SJCRH30 (cell line): ENCODE results near the gene BCL11B. TPM values are rescaled to one million over a fixed set of nuclear protein-coding genes. Genes with fewer than 3 reads are reported as not detected.

Experiments used
- DNase-seq, 2 experiments: peaks; one replicate each; pipeline ENCODE4 v3.0.0-alpha.2; 2015 to 2020
- H3K27ac ChIP-seq: fragments of 250-450 bp; sonication (Bioruptor Pico); 2 replicates; pipeline ENCODE4 v1.5.1; 2020; ENCODE audit warnings: mild to moderate bottlenecking, moderate library complexity
- H3K27me3 ChIP-seq: fragments of 250-450 bp; sonication (Bioruptor Pico); 2 replicates; pipeline ENCODE4 v1.5.1; 2020; ENCODE audit warnings: mild to moderate bottlenecking, moderate library complexity
- H3K36me3 ChIP-seq: fragments of 250-450 bp; sonication (Bioruptor Pico); 2 replicates; pipeline ENCODE4 v1.5.1; 2020; ENCODE audit warnings: mild to moderate bottlenecking, moderate library complexity
- H3K4me1 ChIP-seq: fragments of 250-450 bp; sonication (Bioruptor Pico); 2 replicates; pipeline ENCODE4 v1.5.1; 2020; ENCODE audit warnings: mild to moderate bottlenecking, moderate library complexity
- H3K4me3 ChIP-seq: fragments of 250-450 bp; sonication (Bioruptor Pico); 2 replicates; pipeline ENCODE4 v1.5.1; 2020; ENCODE audit warnings: mild to moderate bottlenecking, moderate library complexity
- H3K9me3 ChIP-seq: fragments of 250-450 bp; sonication (Bioruptor Pico); replicated peaks from 2 replicates; pipeline ENCODE4 v1.5.1; 2020; ENCODE audit warnings: mild to moderate bottlenecking, moderate library complexity
- total RNA-seq: library from RNA; depleted of rRNA; stranded (reverse); fragments of >200 nt; shearing (Covaris generic); gene quantifications from 2 replicates; pipeline ENCODE4 v1.2.3, GENCODE V29; 2014

Gene BCL11B
- total RNA-seq, 1 experiment from 2014 or later, result 2.2 TPM

DNA sequence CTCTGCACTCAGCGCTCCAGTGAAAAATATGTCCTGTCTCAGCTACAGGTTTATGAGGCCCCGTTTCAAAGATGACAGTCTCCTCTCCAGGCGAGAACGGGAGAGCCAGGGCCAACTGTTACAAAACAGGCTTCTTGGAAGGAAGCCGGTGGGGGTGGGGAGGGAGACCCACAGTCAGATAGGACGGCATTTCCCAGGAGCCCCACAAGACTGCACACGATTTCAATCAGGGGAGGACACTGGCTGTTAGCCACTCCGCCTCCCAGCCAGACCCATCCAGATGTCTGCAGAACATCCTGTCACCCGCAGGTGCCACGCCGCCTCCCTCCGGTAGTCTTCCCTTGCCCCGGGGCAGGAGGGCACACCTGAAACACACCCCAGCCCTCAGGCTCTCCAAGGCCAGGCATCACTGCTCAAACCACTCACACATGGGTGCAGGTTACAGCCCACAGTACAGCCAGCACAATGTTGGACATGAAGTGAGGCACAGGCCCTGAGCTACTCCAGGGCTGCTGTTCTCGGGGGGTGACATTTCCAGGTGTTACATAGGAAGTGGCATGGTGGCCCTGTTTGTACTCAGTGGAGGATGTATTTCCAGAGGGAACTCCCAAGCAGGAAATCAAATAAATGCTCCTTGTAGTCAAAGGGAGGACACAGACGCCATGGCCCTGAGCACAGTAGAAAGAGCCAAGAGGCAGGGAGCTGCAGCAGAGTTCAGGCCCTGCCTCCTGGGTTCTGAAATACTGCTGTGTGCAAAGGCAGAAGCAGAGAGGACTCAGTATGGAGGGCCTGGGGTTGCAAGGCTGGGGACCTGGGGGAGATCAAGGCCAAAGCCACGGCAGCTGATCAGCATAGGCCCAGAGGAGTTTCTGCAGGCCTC, 138.1 kb downstream of the BCL11B start:
- H3K4me3 ChIP-seq, result no peak overlapping the region
- H3K27ac ChIP-seq, result no peak overlapping the region
- peaks cover 7% of the 10 kb centered on the region; the same call in 1 of the 2 replicates for H3K4me1 ChIP-seq
- H3K9me3 ChIP-seq, result no peaks in the 10 kb centered on the region
- H3K27me3 ChIP-seq, result no peaks in the 10 kb centered on the region
- DNase-seq, result no peak
- H3K36me3 ChIP-seq, result no peaks in the 10 kb centered on the region

DNA sequence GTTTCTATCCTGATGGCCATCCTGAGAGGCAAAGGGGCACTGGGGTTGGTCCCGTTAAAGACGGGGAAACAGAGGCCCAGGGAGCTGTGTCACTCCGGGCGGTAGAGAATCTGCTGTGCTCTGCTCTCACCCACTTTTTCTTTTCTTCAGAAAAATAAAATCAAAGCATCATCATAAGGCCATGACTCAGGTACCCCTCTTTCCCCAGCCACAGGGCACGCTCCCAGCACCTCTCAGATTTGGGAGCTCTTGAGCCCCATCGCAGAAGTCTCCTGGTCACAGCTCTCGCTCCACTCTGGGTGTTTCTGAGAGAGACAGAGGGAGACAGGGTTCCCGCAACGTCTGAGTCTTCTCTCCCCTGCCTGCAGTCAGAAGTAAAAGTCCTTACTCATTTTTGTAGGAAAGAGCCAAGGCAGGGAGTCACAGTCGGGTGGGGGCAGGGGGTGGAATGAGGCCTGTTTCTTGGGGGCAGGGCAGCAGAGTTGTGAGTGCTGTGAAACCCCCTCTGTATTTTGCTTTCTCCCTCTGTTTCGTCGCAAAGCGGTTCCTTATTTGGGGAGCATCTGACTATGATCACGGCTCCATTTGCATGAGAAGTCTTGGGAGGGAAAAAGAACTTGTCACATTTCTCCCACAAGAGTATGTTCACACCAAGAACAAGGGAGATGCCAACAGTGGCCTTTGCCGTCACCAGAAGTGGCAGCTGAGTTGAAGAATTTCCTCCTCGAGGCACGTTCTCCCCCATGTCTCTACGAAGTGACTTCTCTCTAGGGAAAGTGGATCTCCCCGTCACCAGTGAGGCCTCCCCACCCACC, 139.0 kb downstream of the BCL11B start:
- no peaks in the 10 kb centered on the region for H3K27me3 ChIP-seq
- H3K4me1 ChIP-seq, result peaks cover 8% of the 10 kb centered on the region; the same call in 1 of the 2 replicates
- no peak overlapping the region for H3K4me3 ChIP-seq
- H3K9me3 ChIP-seq, result no peaks in the 10 kb centered on the region
- no peaks in the 10 kb centered on the region for H3K36me3 ChIP-seq
- H3K27ac ChIP-seq, result no peak overlapping the region
- no peak for DNase-seq

DNA sequence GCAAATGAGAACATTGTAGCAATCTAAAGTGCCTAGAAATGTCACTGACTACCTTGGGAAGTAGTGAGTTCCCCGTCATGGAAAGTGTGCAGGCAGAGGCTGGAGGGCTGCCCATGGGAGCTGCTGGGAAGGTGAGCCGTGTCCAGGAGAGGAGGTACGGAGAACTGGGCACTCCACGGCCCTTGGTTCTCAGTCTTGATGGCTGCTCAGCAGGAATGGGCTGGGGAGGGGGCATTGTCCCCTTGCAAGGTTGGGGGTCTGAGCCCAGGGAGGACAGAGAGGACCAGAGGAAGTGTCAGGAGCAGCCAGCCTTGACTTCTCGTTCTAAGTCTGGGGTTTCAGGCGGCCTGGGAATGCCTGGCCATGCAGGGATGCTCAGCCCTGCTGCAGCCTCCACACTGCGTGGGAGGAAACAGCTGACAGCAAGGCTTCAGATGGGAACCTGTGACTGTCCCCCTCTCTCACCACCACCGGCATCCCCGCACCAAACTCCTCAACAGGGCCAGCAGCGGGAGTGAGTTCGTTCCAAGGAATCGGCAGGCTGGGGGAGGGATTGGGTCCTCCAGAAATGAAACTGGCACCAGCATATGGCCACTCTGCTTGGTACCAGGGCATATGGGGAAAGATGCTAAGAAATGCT, 140.2 kb downstream of the BCL11B start:
- peaks cover 17% of the 10 kb centered on the region for H3K4me1 ChIP-seq
- DNase-seq, result no peak
- no peak overlapping the region for H3K4me3 ChIP-seq
- no peaks in the 10 kb centered on the region for H3K27me3 ChIP-seq
- no peak overlapping the region for H3K27ac ChIP-seq
- H3K36me3 ChIP-seq, result no peaks in the 10 kb centered on the region
- H3K9me3 ChIP-seq, result no peaks in the 10 kb centered on the region

DNA sequence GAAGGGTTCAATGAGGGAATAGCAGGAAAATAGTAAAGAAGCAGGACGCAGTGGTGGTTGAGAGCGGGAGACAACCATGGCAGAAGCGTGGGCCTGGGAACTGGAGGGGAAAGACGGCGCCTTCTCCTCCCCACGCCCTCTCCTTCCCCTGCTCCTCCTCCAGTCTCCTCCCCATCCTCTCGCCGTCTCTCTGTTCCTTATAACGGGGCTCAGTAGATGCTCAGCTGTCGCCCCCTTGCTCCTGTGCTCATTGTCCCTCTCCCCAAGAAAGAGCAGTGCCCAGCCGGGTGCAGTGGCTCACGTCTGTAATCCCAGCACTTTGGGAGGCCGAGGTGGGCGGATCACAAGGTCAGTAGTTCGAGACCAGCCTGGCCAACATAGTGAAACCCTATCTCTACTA, 142.0 kb downstream of the BCL11B start:
- no peak for DNase-seq
- Histone ChIP-seq H3K36me3 (no peaks in the 10 kb centered on the region), H3K4me1 (peaks cover 13% of the 10 kb centered on the region), H3K27ac (no peak overlapping the region), H3K9me3 (no peaks in the 10 kb centered on the region), H3K4me3 (no peak overlapping the region), H3K27me3 (no peaks in the 10 kb centered on the region)

DNA sequence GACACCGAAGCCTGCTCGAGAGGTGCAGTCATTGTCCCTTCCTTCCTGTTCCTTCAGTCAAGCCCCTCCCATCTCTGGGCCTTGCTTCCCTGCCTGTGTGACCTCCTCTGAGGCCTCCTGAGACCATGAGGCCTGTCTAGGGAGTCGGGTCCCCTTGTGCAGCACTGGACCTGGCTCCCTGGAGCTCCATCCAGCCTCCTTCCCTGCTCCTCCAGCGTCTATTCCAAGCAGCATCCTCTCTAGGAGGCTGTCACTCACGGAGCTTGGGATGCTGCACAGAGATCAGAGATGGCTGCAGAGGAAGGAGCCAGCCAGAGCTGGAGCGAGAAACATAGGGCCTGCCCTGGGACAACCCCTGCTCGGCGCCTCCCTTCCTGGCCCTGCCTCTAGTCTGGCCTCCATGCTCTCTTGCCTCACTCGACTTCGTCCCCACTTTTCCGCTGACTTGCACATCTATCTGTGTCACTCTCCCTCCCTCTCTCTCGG, 142.7 kb downstream of the BCL11B start:
- no peak overlapping the region for H3K27ac ChIP-seq
- H3K4me3 ChIP-seq, result no peak overlapping the region
- peaks cover 13% of the 10 kb centered on the region for H3K4me1 ChIP-seq
- no peaks in the 10 kb centered on the region for H3K9me3 ChIP-seq
- H3K36me3 ChIP-seq, result no peaks in the 10 kb centered on the region
- no peak for DNase-seq
- no peaks in the 10 kb centered on the region for H3K27me3 ChIP-seq

DNA sequence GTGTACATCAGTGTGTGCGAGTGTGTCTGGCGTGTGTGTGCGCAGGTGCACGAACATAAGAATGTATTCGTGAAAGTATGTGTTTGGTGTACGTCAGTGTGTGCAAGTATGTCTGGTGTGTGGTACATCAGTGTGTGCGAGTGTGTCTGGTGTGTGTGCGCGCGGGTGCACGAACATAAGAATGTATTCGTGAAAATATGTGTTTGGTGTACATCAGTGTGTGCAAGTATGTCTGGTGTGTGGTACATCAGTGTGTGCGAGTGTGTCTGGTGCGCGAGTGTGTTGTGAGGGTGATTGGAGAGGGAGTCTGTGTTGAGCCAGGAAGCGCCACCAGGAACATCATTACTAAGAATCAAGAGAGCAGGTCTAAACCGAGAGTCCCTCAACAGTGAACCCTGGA, 143.8 kb downstream of the BCL11B start:
- Histone ChIP-seq H3K27ac (no peak overlapping the region), H3K9me3 (no peaks in the 10 kb centered on the region)

DNA sequence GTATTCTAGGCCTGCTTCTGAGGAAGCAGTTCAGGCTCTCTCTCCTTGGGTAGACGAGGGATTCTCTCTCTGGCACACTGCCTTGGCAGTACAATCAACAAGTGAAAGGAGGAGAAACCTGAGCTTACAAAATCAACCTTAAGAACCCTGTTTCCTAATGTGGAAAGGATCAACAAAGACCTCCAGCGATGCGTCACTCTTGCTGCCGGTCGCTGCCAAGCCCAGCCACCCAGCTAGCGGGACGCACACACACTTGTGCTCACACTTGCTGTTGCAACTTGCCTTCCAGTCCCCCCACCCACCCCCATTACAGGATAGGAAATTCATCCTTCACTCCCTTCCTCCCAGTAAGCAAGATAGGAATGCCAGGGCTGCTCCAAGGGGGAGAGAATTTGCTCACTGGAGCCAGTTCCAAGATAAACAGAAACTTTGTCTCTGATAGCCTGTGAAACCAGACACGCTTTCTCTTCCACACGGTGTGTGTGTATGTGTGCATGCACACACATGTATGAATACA, 144.3 kb downstream of the BCL11B start:
- no peak overlapping the region; the same call in 1 of the 2 replicates for H3K27ac ChIP-seq
- peak; percentile 55 to 67 for DNase-seq
- H3K4me3 ChIP-seq, result no peak overlapping the region
- peaks cover 13% of the 10 kb centered on the region for H3K4me1 ChIP-seq
- H3K36me3 ChIP-seq, result no peaks in the 10 kb centered on the region
- no peaks in the 10 kb centered on the region for H3K27me3 ChIP-seq
- H3K9me3 ChIP-seq, result no peaks in the 10 kb centered on the region

More for the DNA sequence above, 143.8 kb downstream of the BCL11B start:
- Histone ChIP-seq H3K4me3 (no peak overlapping the region), H3K27me3 (no peaks in the 10 kb centered on the region), H3K4me1 (peaks cover 13% of the 10 kb centered on the region), H3K36me3 (no peaks in the 10 kb centered on the region)
- no peak for DNase-seq

DNA sequence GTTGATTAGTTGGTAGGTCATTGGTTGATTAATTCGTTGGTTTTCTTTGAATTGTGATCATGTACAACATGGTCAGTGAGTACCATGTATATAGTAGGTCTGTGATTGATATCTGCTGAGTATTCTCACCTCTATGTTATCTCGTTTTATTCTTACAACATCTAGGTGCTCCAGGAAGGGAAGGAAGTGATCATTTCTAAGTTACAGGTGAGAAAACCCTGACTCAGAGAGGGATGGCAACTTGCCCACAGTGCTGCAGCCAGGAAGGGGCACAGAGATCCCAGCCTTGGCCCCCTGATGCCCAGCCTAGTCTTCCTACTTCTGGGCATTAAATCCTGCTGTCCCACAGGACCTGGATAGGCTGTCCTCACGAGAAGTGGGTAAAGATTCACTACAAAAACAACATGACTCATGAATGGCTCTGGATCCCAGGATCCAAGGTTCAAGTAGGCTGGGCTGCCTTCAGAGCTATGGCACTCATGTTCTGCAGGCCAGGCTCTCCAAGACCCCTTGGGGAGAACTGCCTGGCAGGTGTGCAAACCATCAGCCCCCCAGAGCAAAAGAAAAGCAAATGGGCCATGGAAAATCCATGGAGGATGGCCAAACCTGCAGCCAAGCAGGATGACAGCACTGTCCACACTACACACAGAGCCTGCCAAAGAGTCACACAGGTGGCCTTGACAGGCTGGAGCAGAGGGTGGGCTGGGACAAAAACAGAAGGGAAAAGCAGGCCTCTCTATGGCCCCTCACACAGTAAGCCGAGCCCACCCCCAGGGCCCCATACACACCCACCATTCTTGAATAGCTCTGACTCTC, 146.2 kb downstream of the BCL11B start:
- no peak overlapping the region for H3K4me3 ChIP-seq
- no peaks in the 10 kb centered on the region for H3K27me3 ChIP-seq
- H3K27ac ChIP-seq, result no peak overlapping the region
- H3K4me1 ChIP-seq, result peaks cover 16% of the 10 kb centered on the region
- no peaks in the 10 kb centered on the region for H3K36me3 ChIP-seq
- H3K9me3 ChIP-seq, result no peaks in the 10 kb centered on the region
- DNase-seq, result peak; percentile 19 to 62

DNA sequence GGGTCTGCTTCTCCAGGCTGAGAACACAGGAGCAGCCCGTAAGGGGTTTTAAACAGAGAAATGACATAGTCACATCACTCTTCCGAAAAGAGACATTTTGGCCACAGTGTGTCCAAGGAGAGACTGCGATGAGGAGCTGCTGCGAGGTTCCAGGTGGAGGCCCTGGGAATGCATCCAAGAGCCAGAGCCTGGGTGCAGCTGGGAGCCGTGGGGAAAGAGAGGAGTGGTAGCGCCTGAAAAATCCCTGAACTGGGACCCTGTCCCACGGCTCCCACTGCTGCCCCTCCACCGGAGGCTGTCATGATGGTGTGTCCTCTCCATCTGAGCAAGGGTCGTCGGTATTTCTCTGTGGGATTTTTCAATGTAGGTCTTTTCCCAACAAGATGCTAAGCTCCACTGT, 146.9 kb downstream of the BCL11B start:
- DNase-seq, result no peak
- Histone ChIP-seq H3K4me1 (peaks cover 16% of the 10 kb centered on the region), H3K9me3 (no peaks in the 10 kb centered on the region), H3K27me3 (no peaks in the 10 kb centered on the region), H3K36me3 (no peaks in the 10 kb centered on the region), H3K4me3 (no peak overlapping the region), H3K27ac (no peak overlapping the region)

DNA sequence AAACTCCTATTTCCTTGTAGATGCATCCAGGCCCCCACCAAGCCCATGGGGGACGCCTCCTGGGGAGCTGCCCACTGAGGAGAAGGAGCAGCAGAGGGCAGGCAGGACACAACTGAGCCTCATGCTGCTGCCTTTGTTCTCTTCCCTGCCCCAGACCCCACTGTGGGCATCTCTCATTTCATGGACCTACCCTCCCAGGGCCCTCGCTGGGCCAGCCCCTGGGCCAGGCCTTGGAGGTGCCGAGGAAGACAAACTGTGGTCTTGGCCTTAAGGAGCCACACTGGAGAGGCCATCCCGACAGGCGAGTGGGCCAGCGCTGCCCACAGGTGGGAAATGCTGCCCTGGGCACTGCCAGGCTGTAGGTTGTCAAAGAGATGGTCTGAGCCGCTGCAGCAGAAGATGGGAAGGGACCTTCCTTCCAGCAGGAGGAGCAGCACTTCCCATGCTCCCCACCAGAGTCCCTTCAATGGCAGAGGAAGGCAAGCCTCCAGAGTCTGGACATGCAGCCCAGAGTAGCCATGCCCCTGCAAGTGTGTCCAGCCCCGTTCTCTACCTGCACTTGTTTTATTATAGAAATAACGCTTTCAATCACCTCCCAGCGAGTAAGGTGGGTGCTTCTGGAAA, 147.4 kb downstream of the BCL11B start:
- H3K9me3 ChIP-seq, result no peaks in the 10 kb centered on the region

DNA sequence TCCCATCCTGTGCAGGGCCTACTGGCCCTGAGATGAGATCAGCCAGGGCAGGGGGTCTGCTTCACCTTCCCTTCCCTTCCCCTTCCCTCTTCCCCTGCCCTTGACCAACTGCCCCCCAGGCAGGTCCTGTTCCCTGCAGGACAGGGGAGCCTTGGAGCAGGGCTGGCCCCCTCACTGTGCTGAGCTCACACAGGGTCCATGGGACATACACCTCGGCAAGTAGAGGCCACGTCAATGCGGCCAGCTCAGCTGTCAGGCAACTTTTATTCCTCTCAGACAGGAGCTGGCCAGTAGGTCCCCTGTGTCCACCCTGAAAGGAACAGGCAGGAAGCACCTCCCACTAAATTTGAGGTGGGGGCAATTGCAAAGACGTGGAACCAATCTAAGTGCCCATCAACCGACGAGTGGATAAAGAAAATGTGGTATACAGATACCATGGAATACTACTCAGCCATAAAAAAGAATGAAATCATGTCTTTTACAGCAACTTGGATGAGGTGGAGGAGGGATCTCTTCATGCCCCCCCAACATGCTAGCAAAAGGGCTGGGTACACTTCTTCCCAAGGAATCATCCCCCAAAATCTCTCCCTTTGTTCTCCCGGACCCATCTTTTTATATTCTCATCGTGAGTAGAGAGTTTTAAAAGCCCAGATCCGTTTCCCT, 148.7 kb downstream of the BCL11B start:
- H3K36me3 ChIP-seq, result no peaks in the 10 kb centered on the region
- H3K4me3 ChIP-seq, result no peak overlapping the region
- no peak overlapping the region for H3K27ac ChIP-seq
- DNase-seq, result no peak
- H3K4me1 ChIP-seq, result peaks cover 16% of the 10 kb centered on the region
- no peaks in the 10 kb centered on the region for H3K9me3 ChIP-seq
- H3K27me3 ChIP-seq, result no peaks in the 10 kb centered on the region

More for the DNA sequence above, 147.4 kb downstream of the BCL11B start:
- Histone ChIP-seq H3K27me3 (no peaks in the 10 kb centered on the region), H3K4me3 (no peak overlapping the region), H3K4me1 (peaks cover 16% of the 10 kb centered on the region), H3K27ac (no peak overlapping the region), H3K36me3 (no peaks in the 10 kb centered on the region)
- DNase-seq, result no peak

DNA sequence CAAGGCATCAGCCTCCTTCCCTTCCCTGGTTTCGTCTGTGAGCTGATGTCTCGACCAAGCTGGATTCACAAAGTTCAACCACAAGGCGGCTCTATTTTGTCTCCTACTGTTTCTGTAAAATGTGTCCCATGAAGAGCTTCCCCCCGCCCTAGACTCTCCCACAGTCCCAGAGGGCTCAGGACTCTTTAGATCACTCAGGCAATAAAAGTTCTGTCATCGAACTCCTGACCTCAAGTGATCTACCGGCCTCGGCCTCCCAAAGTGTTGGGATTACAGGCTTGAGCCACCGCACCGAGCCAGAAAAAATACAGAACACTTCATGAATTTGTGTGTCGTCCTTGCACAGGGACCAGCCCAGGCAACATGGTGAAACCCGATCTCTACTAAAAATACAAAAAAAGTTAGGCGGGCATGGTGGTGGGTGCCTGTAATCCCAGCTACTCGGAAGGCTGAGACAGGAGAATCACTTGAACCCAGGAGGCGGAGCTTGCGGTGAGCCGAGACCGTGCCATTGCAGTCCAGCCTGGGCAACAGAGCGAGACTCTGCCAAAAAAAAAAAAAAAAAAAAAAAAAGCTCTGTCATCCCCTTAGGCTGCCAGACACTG, 149.4 kb downstream of the BCL11B start:
- Histone ChIP-seq H3K9me3 (no peaks in the 10 kb centered on the region), H3K27me3 (no peaks in the 10 kb centered on the region), H3K36me3 (no peaks in the 10 kb centered on the region), H3K27ac (no peak overlapping the region), H3K4me3 (no peak overlapping the region), H3K4me1 (peaks cover 11% of the 10 kb centered on the region)
- DNase-seq, result peak; percentile 68 to 86
